IMR-90 (cell line): ENCODE results near the gene LYRM4. TPM values are rescaled to one million over a fixed set of nuclear protein-coding genes. Genes with fewer than 3 reads are reported as not detected.

Experiments
- ATAC-seq: fragments of 200-7000 bp; cut with Tn5 transposase; 2 replicates; pipeline ENCODE4 v1.9.1; 2020; ENCODE audit warnings: low read depth, mild to moderate bottlenecking, moderate library complexity
- BruUV-seq: library from RNA; stranded (reverse); fragments of 400-500 nt; replicated peaks from 2 replicates; lab custom pipeline; 2021; lab: Mats Ljungman, UMichigan
- CTCF ChIA-PET: fragments of 300-600 bp; formaldehyde crosslinking; extraction: SDS; loops from one replicate; lab custom pipeline; 2021; ENCODE audit warnings: antibody characterized with exemption; lab: Yijun Ruan, JAX
- POLR2A ChIA-PET: fragments of 300-600 bp; sonication (Branson Sonifier 250); formaldehyde crosslinking; loops from one replicate; lab custom pipeline; 2022; ENCODE audit warnings: antibody characterized with exemption; ENCODE audit not compliant: unreplicated experiment; lab: Charles Lee
- DNase-seq: peaks from one replicate; pipeline ENCODE4 v3.0.0; 2013
- H2AFZ ChIP-seq: replicated peaks from 2 replicates; pipeline ENCODE3; 2013; ENCODE audit warnings: low read length, mild to moderate bottlenecking; ENCODE audit not compliant: poor library complexity
- H2AK5ac ChIP-seq: 2 replicates; pipeline ENCODE4 v1.6.1; 2013; ENCODE audit warnings: low read depth, low read length, inconsistent platforms
- H2AK9ac ChIP-seq: replicated peaks from 2 replicates; pipeline ENCODE3; 2013; ENCODE audit warnings: mild to moderate bottlenecking, low read depth, low read length, moderate library complexity; ENCODE audit not compliant: poor library complexity
- H2BK120ac ChIP-seq: 2 replicates; pipeline ENCODE4 v1.6.1; 2013; ENCODE audit warnings: low read depth, low read length, inconsistent platforms
- H2BK15ac ChIP-seq: 3 replicates; pipeline ENCODE4 v1.6.1; 2013; ENCODE audit warnings: low read depth, low read length, inconsistent platforms
- H2BK20ac ChIP-seq: 2 replicates; pipeline ENCODE4 v1.6.1; 2013; ENCODE audit warnings: low read depth, mild to moderate bottlenecking, inconsistent platforms, low read length, moderate library complexity
- H2BK5ac ChIP-seq: 2 replicates; pipeline ENCODE4 v1.6.1; 2013; ENCODE audit warnings: mild to moderate bottlenecking, low read depth, low read length, inconsistent platforms; ENCODE audit not compliant: poor library complexity, severe bottlenecking
- H3K14ac ChIP-seq: replicated peaks from 2 replicates; pipeline ENCODE4 v1.6.1; 2013; ENCODE audit warnings: low read depth, low read length, inconsistent platforms
- H3K18ac ChIP-seq: 2 replicates; pipeline ENCODE4 v1.6.1; 2013; ENCODE audit warnings: low read depth, low read length, control low read depth
- H3K23ac ChIP-seq: 2 replicates; pipeline ENCODE4 v1.6.1; 2013; ENCODE audit warnings: low read depth, low read length, inconsistent platforms
- H3K27ac ChIP-seq: 2 replicates; pipeline ENCODE4 v1.5.1; 2013; ENCODE audit warnings: mild to moderate bottlenecking, control low read depth, low read length; ENCODE audit not compliant: insufficient read depth
- H3K27me3 ChIP-seq: 2 replicates; pipeline ENCODE4 v1.6.1; 2013; ENCODE audit warnings: low read length; ENCODE audit not compliant: control insufficient read depth, insufficient read depth
- H3K36me3 ChIP-seq: 2 replicates; pipeline ENCODE4 v1.6.1; 2013; ENCODE audit warnings: low read length, mixed read lengths; ENCODE audit not compliant: control insufficient read depth, insufficient read depth
- H3K4ac ChIP-seq: 2 replicates; pipeline ENCODE4 v1.6.1; 2013; ENCODE audit warnings: low read depth, low read length, inconsistent platforms
- H3K4me1 ChIP-seq: 2 replicates; pipeline ENCODE4 v1.6.1; 2013; ENCODE audit warnings: low read length, mixed read lengths; ENCODE audit not compliant: control insufficient read depth, insufficient read depth
- H3K4me2 ChIP-seq: 2 replicates; pipeline ENCODE4 v1.6.1; 2013; ENCODE audit warnings: low read depth, mild to moderate bottlenecking, control low read depth, low read length, moderate library complexity
- H3K4me3 ChIP-seq: 2 replicates; pipeline ENCODE4 v1.5.1; 2013; ENCODE audit warnings: low read depth, mild to moderate bottlenecking, control low read depth, low read length, moderate library complexity; ENCODE audit not compliant: insufficient read depth
- H3K56ac ChIP-seq: 2 replicates; pipeline ENCODE4 v1.6.1; 2013; ENCODE audit warnings: low read length, inconsistent platforms; ENCODE audit not compliant: insufficient read depth; ENCODE audit errors: extremely low read depth
- H3K79me1 ChIP-seq, 2 experiments: 2 replicates each; pipeline ENCODE4 v1.6.1; 2013; ENCODE audit warnings: low read length in 2 of 2, inconsistent platforms in 1 of 2, low read depth in 1 of 2
- H3K9ac ChIP-seq: 2 replicates; pipeline ENCODE4 v1.6.1; 2013; ENCODE audit warnings: low read depth, low read length, control low read depth
- H3K9me1 ChIP-seq: 2 replicates; pipeline ENCODE4 v1.6.1; 2013; ENCODE audit warnings: low read length, inconsistent platforms; ENCODE audit not compliant: insufficient read depth
- H3K9me3 ChIP-seq: 2 replicates; pipeline ENCODE4 v1.6.1; 2013; ENCODE audit warnings: low read length; ENCODE audit not compliant: control insufficient read depth, insufficient read depth
- H4K20me1 ChIP-seq: 2 replicates; pipeline ENCODE4 v1.6.1; 2013; ENCODE audit warnings: low read length, inconsistent platforms; ENCODE audit not compliant: insufficient read depth
- H4K5ac ChIP-seq: 2 replicates; pipeline ENCODE4 v1.6.1; 2013; ENCODE audit warnings: mild to moderate bottlenecking, low read depth, low read length, control low read depth
- H4K8ac ChIP-seq, 2 experiments: 2 replicates each; pipeline ENCODE4 v1.6.1; 2013; ENCODE audit warnings: low read depth in 2 of 2, low read length in 2 of 2, control low read depth in 1 of 2, inconsistent platforms in 1 of 2
- H4K91ac ChIP-seq: 2 replicates; pipeline ENCODE4 v1.6.1; 2013; ENCODE audit warnings: low read depth, low read length, inconsistent platforms; ENCODE audit not compliant: insufficient read depth
- BHLHE40 ChIP-seq: fragments of 150-350 bp; IDR thresholded peaks from 2 replicates; pipeline ENCODE4 v1.6.1; 2016; ENCODE audit warnings: mild to moderate bottlenecking, low read depth, low read length
- ELK1 ChIP-seq: fragments of 150-350 bp; IDR thresholded peaks from 2 replicates; pipeline ENCODE4 v1.6.1; 2016; ENCODE audit warnings: low read depth, mild to moderate bottlenecking, low read length, moderate library complexity, borderline replicate concordance
- MAFK ChIP-seq: IDR thresholded peaks from 2 replicates; pipeline ENCODE4 v1.6.1; 2012; ENCODE audit warnings: low read depth, low read length, improper control_type of control experiment
- USF2 ChIP-seq: fragments of 150-350 bp; IDR thresholded peaks from 2 replicates; pipeline ENCODE4 v1.6.1; 2017; ENCODE audit warnings: mild to moderate bottlenecking, antibody characterized with exemption, low read length, low read depth
- WGBS, 2 experiments: methylation state at CpG; one replicate each; pipeline versions ENCODE4 v1.1.5 to v1.1.7; 2013; ENCODE audit warnings: missing lambda C conversion rate in 2 of 2; ENCODE audit not compliant: insufficient read length in 1 of 2; ENCODE audit errors: extremely low coverage in 2 of 2; 5-methylcytosine and 5-hydroxymethylcytosine counted together
- dilution Hi-C: fragments of 300-500 bp; cut with HindIII; formaldehyde crosslinking; loops from one replicate; pipeline ENCODE4 v1.14.3; 2018; ENCODE audit warnings: low sequenced_read_pairs; ENCODE audit not compliant: unreplicated experiment
- in situ Hi-C: fragments of 300-500 bp; cut with MboI; formaldehyde crosslinking; loops from 3 replicates; pipeline ENCODE4 v1.14.3; 2019; ENCODE audit warnings: low sequenced_read_pairs, inconsistent platforms, mixed read lengths
- intact Hi-C: fragments of 100-400 bp; cut with micrococcal nuclease; formaldehyde crosslinking; loops from 2 replicates; pipeline ENCODE4 v1.10.0; 2022
- polyA plus RNA-seq, 3 experiments: library from polyadenylated mRNA; depleted of rRNA; stranded (reverse); fragments of >200 nt; gene quantifications; 2 replicates each; pipeline ENCODE4 v1.2.3, GENCODE V29; 2012; ENCODE audit warnings: low replicate concordance in 1 of 3
- total RNA-seq: library from RNA; depleted of rRNA; stranded (reverse); fragments of >200 nt; gene quantifications from 2 replicates; pipeline ENCODE4 v1.2.3, GENCODE V29; 2012

Gene LYRM4
- total and polyA plus RNA-seq, 2 of the 4 experiments (the other 2 are of a cell fraction), result 11.5 to 26.6 TPM

- Histone ChIP-seq H4K91ac (no peak overlapping the region), H3K56ac (no peak overlapping the region), H3K4me2 (no peak overlapping the region), H3K4me3 (no peak overlapping the region), H2AK5ac (no peak overlapping the region), H3K79me1 (peaks cover 12 to 25% of the 10 kb centered on the region in 2 experiments), H4K8ac (no peak overlapping the region), H3K9me3 (no peaks in the 10 kb centered on the region), H2AFZ (no peak overlapping the region), H4K20me1 (no peaks in the 10 kb centered on the region), H3K23ac (no peak overlapping the region), H2BK120ac (no peak overlapping the region), H3K4ac (no peak overlapping the region), H4K5ac (no peak overlapping the region), H3K4me1 (no peaks in the 10 kb centered on the region), H2BK5ac (no peak overlapping the region), H3K9ac (no peak overlapping the region), H2BK15ac (no peak overlapping the region), H3K18ac (no peak overlapping the region), H3K36me3 (no peaks in the 10 kb centered on the region), H3K14ac (no peak overlapping the region), H2AK9ac (no peak overlapping the region), H3K27ac (no peak overlapping the region), H2BK20ac (no peak overlapping the region), H3K9me1 (no peaks in the 10 kb centered on the region), H3K27me3 (no peaks in the 10 kb centered on the region)
- ChIA-PET CTCF (no interaction called here), POLR2A (no interaction called here)
- in situ Hi-C loops, result no loop called here
- DNase-seq, result no peak
- intact Hi-C loops, result no loop called here
- no CpG with 5 or more reads among the region's 6 CpGs for WGBS, 2 experiments
- TF ChIP-seq ELK1 (no peak), MAFK (no peak), USF2 (no peak), BHLHE40 (no peak)
- dilution Hi-C loops, result no loop called here
- ATAC-seq, result no peak
- no TSS peak for BruUV-seq
Observed at GRCh38 chr6:5271926-5272325, 11.2 kb upstream of the LYRM4 start.
